ENCODE measurements around the gene CASTOR2.
"Not testable (repeated sequence)": the region's sequence is repeated elsewhere in the genome, so short reads cannot be mapped to it uniquely, and the experiment has no call there.

CASTOR2 gene

GRCh38 chr7:74988436-74988835 lies 23.9 kb downstream of the CASTOR2 start:
- not testable (repeated sequence) for H3K4me3 ChIP-seq (ENCODE audit: low read depth, low read length); DNase-seq (ENCODE audit: low read depth)

GRCh38 chr7:74993121-74993520 lies 28.6 kb downstream of the CASTOR2 start:
- no peak for DNase-seq (ENCODE audit: low read depth)
- H3K4me3 ChIP-seq (ENCODE audit: low read depth, low read length), result no peak overlapping the region

- not testable (repeated sequence) for DNase-seq (ENCODE audit: low read depth); H3K4me3 ChIP-seq (ENCODE audit: low read depth, low read length)
Measured at GRCh38 chr7:74994869-74995543, 30.5 kb downstream of the CASTOR2 start.

GRCh38 chr7:74996361-74996760 lies 31.9 kb downstream of the CASTOR2 start:
- not testable (repeated sequence) for DNase-seq (ENCODE audit: low read depth)

GRCh38 chr7:74997811-74998210 lies 33.3 kb downstream of the CASTOR2 start:
- not testable (repeated sequence) for DNase-seq (ENCODE audit: low read depth); H3K4me3 ChIP-seq (ENCODE audit: low read depth, low read length)

More at GRCh38 chr7:74996361-74996760, 31.9 kb downstream of the CASTOR2 start:
- not testable (repeated sequence) for H3K4me3 ChIP-seq (ENCODE audit: low read depth, low read length)

- not testable (repeated sequence) for DNase-seq (ENCODE audit: low read depth); H3K4me3 ChIP-seq (ENCODE audit: low read depth, low read length)
Measured at GRCh38 chr7:75001356-75001755, 36.9 kb downstream of the CASTOR2 start.

GRCh38 chr7:75010036-75010435 lies 45.5 kb downstream of the CASTOR2 start:
- no peak overlapping the region for H3K4me3 ChIP-seq (ENCODE audit: low read depth, low read length)
- no peak for DNase-seq (ENCODE audit: low read depth)

GRCh38 chr7:75017832-75018231 lies 53.3 kb downstream of the CASTOR2 start:
- H3K4me3 ChIP-seq (ENCODE audit: low read depth, low read length), result no peak overlapping the region
- no peak for DNase-seq (ENCODE audit: low read depth)

- no peak for DNase-seq (ENCODE audit: low read depth)
- H3K4me3 ChIP-seq (ENCODE audit: low read depth, low read length), result no peak overlapping the region
Measured at GRCh38 chr7:75018570-75019364, 54.3 kb downstream of the CASTOR2 start.

- no peak overlapping the region for H3K4me3 ChIP-seq (ENCODE audit: low read depth, low read length)
- no peak for DNase-seq (ENCODE audit: low read depth)
Measured at GRCh38 chr7:75019800-75020199, 55.3 kb downstream of the CASTOR2 start.

GRCh38 chr7:75024922-75025321 lies 60.4 kb downstream of the CASTOR2 start:
- DNase-seq (ENCODE audit: low read depth), result no peak
- H3K4me3 ChIP-seq (ENCODE audit: low read depth, low read length), result no peak overlapping the region

- no peak for DNase-seq (ENCODE audit: low read depth)
- H3K4me3 ChIP-seq (ENCODE audit: low read depth, low read length), result no peak overlapping the region
Measured at GRCh38 chr7:75028299-75028698, 63.8 kb downstream of the CASTOR2 start.

- DNase-seq (ENCODE audit: low read depth), result no peak
- H3K4me3 ChIP-seq (ENCODE audit: low read depth, low read length), result no peak overlapping the region
Measured at GRCh38 chr7:75033064-75033463, 68.6 kb downstream of the CASTOR2 start.

- no peak overlapping the region for H3K4me3 ChIP-seq (ENCODE audit: low read depth, low read length)
- no peak for DNase-seq (ENCODE audit: low read depth)
Measured at GRCh38 chr7:75033826-75034225, 69.3 kb downstream of the CASTOR2 start.

GRCh38 chr7:75038508-75038907 lies 74.0 kb downstream of the CASTOR2 start:
- no peak for DNase-seq (ENCODE audit: low read depth)
- H3K4me3 ChIP-seq (ENCODE audit: low read depth, low read length), result no peak overlapping the region

- no peak overlapping the region for H3K4me3 ChIP-seq (ENCODE audit: low read depth, low read length)
- no peak for DNase-seq (ENCODE audit: low read depth)
Measured at GRCh38 chr7:75039166-75039565, 74.7 kb downstream of the CASTOR2 start.

GRCh38 chr7:75039709-75040108 lies 75.2 kb downstream of the CASTOR2 start:
- H3K4me3 ChIP-seq (ENCODE audit: low read depth, low read length), result no peak overlapping the region
- DNase-seq (ENCODE audit: low read depth), result no peak

GRCh38 chr7:75040512-75040911 lies 76.0 kb downstream of the CASTOR2 start:
- H3K4me3 ChIP-seq (ENCODE audit: low read depth, low read length), result no peak overlapping the region
- DNase-seq (ENCODE audit: low read depth), result no peak

- H3K4me3 ChIP-seq (ENCODE audit: low read depth, low read length), result no peak overlapping the region
- no peak for DNase-seq (ENCODE audit: low read depth)
Measured at GRCh38 chr7:75042286-75042685, 77.8 kb downstream of the CASTOR2 start.

GRCh38 chr7:75042831-75043703 lies 78.6 kb downstream of the CASTOR2 start:
- H3K4me3 ChIP-seq (ENCODE audit: low read depth, low read length), result no peak overlapping the region
- DNase-seq (ENCODE audit: low read depth), result no peak

Measured in skeletal muscle cell (primary cell).